Neural progenitor cell (in vitro differentiated cells): ENCODE data around the gene LDHAL6B.

ENCODE experiments used
- CTCF ChIP-seq: fragments of 200-600 bp; sonication (generic); IDR thresholded peaks from 2 replicates; pipeline ENCODE4 v1.5.1; 2017; ENCODE audit warnings: antibody characterized with exemption, mild to moderate bottlenecking
- EZH2phosphoT487 ChIP-seq: fragments of 200-600 bp; sonication (generic); IDR thresholded peaks from 2 replicates; pipeline ENCODE4 v1.6.1; 2017; ENCODE audit warnings: antibody characterized with exemption

GRCh38 chr15:59240036-59240435 lies 33.4 kb downstream of the LDHAL6B start:
- TF ChIP-seq CTCF (no peak), EZH2phosphoT487 (no peak)
